Chondrocyte (in vitro differentiated cells): ENCODE measurements around the gene SIK2. TPM values are rescaled to one million over a fixed set of nuclear protein-coding genes. Genes with fewer than 3 reads are reported as not detected.

ENCODE experiments used
- DNase-seq: peaks from one replicate; pipeline ENCODE4 v3.0.0; 2021; ENCODE audit warnings: mixed read lengths, low spot score
- H3K27ac Mint-ChIP-seq: one replicate; pipeline ENCODE4 v1.8.0; 2021; ENCODE audit warnings: mild to moderate bottlenecking, moderate library complexity, mixed read lengths; ENCODE audit not compliant: unreplicated experiment
- H3K27me3 Mint-ChIP-seq: 2 replicates; pipeline ENCODE4 v1.8.0; 2021; ENCODE audit warnings: low read depth, mixed read lengths
- H3K36me3 Mint-ChIP-seq: 2 replicates; pipeline ENCODE4 v1.8.0; 2021; ENCODE audit warnings: low read depth, mixed read lengths
- H3K4me1 Mint-ChIP-seq: 2 replicates; pipeline ENCODE4 v1.8.0; 2021; ENCODE audit warnings: low read depth, mild to moderate bottlenecking, mixed read lengths
- H3K4me3 Mint-ChIP-seq: one replicate; pipeline ENCODE4 v1.8.0; 2021; ENCODE audit warnings: mild to moderate bottlenecking, moderate library complexity, mixed read lengths; ENCODE audit not compliant: unreplicated experiment
- H3K9me3 Mint-ChIP-seq: 2 replicates; pipeline ENCODE4 v1.8.0; 2021; ENCODE audit warnings: low read depth, mixed read lengths
- CTCF ChIP-seq: fragments of 200-600 bp; sonication (generic); IDR thresholded peaks from 2 replicates; pipeline ENCODE4 v1.5.0; 2021; ENCODE audit warnings: antibody characterized with exemption, mild to moderate bottlenecking, moderate library complexity
- total RNA-seq: library from RNA; stranded (reverse); gene quantifications from 3 replicates; pipeline ENCODE4 v1.2.1, GENCODE V29; 2021

Gene SIK2
- total RNA-seq, 1 donor from 2014 or later, result 16.2 TPM

GRCh38 chr11:111665777-111666176 is 63.5 kb downstream of the SIK2 start:
- no peaks in the 10 kb centered on the region for H3K27me3 Mint-ChIP-seq
- H3K36me3 Mint-ChIP-seq, result peaks cover 5% of the 10 kb centered on the region
- H3K27ac Mint-ChIP-seq, result no peak overlapping the region
- no peaks in the 10 kb centered on the region for H3K9me3 Mint-ChIP-seq
- no peak for DNase-seq
- peaks cover 14% of the 10 kb centered on the region for H3K4me1 Mint-ChIP-seq
- no peak overlapping the region for H3K4me3 Mint-ChIP-seq
- TF ChIP-seq CTCF, result no peak

- no peak for DNase-seq
- Mint-ChIP-seq H3K9me3 (no peaks in the 10 kb centered on the region), H3K4me3 (no peak overlapping the region), H3K36me3 (peaks cover 4% of the 10 kb centered on the region), H3K27ac (no peak overlapping the region), H3K4me1 (peaks cover 3% of the 10 kb centered on the region), H3K27me3 (no peaks in the 10 kb centered on the region)
- no peak for TF ChIP-seq CTCF
These were observed 66.7 kb downstream of the SIK2 start for GRCh38 chr11:111668980-111669379.

- Mint-ChIP-seq H3K4me1 (peaks cover 6% of the 10 kb centered on the region), H3K36me3 (peaks cover 6% of the 10 kb centered on the region), H3K27me3 (no peaks in the 10 kb centered on the region), H3K9me3 (no peaks in the 10 kb centered on the region), H3K27ac (no peak overlapping the region), H3K4me3 (no peak overlapping the region)
- TF ChIP-seq CTCF, result no peak
- no peak for DNase-seq
These were observed 69.1 kb downstream of the SIK2 start for GRCh38 chr11:111671383-111671782.

GRCh38 chr11:111672949-111673348 is 70.7 kb downstream of the SIK2 start:
- no peaks in the 10 kb centered on the region for H3K27me3 Mint-ChIP-seq
- no peak overlapping the region for H3K27ac Mint-ChIP-seq
- H3K4me3 Mint-ChIP-seq, result no peak overlapping the region
- peaks cover 18% of the 10 kb centered on the region for H3K4me1 Mint-ChIP-seq
- no peak for DNase-seq
- peaks cover 6% of the 10 kb centered on the region for H3K36me3 Mint-ChIP-seq
- no peak for TF ChIP-seq CTCF
- H3K9me3 Mint-ChIP-seq, result no peaks in the 10 kb centered on the region

- Mint-ChIP-seq H3K36me3 (peaks cover 6% of the 10 kb centered on the region), H3K4me1 (peaks cover 21% of the 10 kb centered on the region), H3K27me3 (no peaks in the 10 kb centered on the region), H3K27ac (no peak overlapping the region), H3K9me3 (no peaks in the 10 kb centered on the region), H3K4me3 (no peak overlapping the region)
- TF ChIP-seq CTCF, result no peak
- no peak for DNase-seq
These were observed 72.7 kb downstream of the SIK2 start for GRCh38 chr11:111674941-111675340.
